Fibroblast of lung (primary cell): ENCODE data around the gene ZBTB42.

Experiments
- CTCF ChIP-seq, 2 donors: IDR thresholded peaks in 1 of 2; conservative IDR thresholded peaks in 1 of 2; 1 replicate in 1 of 2; 2 replicates in 1 of 2; pipeline ENCODE4 v1.5.1; 2011 to 2012; ENCODE audit warnings: low read length in 2 of 2, control low read depth in 1 of 2, inconsistent platforms in 1 of 2, low read depth in 1 of 2, mild to moderate bottlenecking in 1 of 2
- EZH2 ChIP-seq: IDR thresholded peaks from 2 replicates; pipeline ENCODE4 v1.5.1; 2012; ENCODE audit warnings: low read length, control low read depth, mild to moderate bottlenecking; ENCODE audit errors: missing control alignments

GRCh38 chr14:104766863-104767633 is 33.9 kb upstream of the ZBTB42 start:
- TF ChIP-seq CTCF (conservative IDR thresholded peaks at IDR 0.05 in 1 of 2, IDR thresholded peaks at IDR 0.05 in 1 of 2; ENCODE audit: low read depth in 1 of 2, low read length in 2 of 2): no peak
- no peak for TF ChIP-seq EZH2
